ENCODE data around the gene HIBCH.
"Not testable (repeated sequence)": the region's sequence is repeated elsewhere in the genome, so short reads cannot be mapped to it uniquely, and the experiment has no call there.

HIBCH gene, protein sequence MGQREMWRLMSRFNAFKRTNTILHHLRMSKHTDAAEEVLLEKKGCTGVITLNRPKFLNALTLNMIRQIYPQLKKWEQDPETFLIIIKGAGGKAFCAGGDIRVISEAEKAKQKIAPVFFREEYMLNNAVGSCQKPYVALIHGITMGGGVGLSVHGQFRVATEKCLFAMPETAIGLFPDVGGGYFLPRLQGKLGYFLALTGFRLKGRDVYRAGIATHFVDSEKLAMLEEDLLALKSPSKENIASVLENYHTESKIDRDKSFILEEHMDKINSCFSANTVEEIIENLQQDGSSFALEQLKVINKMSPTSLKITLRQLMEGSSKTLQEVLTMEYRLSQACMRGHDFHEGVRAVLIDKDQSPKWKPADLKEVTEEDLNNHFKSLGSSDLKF

DNA sequence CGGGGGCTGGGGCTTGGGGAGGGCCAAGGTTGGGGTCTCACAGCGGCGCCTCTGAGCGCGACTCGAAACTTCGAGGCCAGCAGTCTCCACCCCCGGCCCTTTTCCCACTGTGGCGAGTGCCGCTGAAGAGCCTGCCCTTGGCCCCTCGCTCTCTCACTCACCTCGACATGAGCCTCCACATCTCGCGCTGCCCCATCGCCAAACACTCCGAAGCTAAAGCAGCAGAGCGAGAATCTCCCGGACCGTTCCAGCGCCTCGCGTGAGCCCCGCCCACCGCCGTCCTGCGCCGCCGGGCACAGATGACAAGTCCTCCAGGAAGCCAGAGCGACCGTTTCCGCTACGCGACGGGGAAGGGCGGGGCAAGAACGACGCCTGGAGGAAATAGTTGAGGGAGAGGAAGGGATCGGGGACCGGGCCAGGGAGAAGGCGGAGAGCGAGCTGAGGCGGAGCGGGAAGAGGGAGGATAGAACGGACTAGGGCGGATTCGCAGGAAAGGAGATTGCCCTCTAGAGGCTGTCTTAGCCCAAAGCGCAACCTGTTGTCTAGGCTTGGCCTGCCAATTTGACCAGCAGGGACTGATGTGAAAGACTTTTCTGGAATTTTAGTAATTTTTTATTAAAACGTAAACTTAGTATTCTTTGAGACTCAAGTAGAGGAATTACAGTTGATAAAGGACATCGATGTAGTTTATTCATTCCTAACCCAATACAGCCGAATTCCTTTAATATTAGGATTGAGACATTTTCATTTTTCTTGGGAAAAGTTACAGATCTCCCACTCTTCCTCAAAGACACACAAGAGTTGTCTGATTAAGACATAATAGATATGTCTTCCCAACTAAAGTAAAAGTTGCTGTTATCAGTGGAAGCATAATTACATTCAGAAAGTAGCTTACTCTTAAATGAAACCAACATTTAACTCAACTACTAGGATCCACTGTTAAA lies at the start of gene HIBCH:
TSS of gene HIBCH (minus strand) at position 272 of the 944 bp plus-strand sequence. CDS start at position 196, 76 bp downstream.
- H3K27ac Mint-ChIP-seq: peak within 1 kb of the TSS; percentile 96
- no peaks in the 10 kb centered on the region for H3K27me3 Mint-ChIP-seq
- peak within 1 kb of the TSS; percentile 99 for H3K4me3 Mint-ChIP-seq
- H3K36me3 Mint-ChIP-seq (ENCODE audit: low read depth): peaks cover 5% of the 10 kb centered on the region
- no peaks in the 10 kb centered on the region for H3K9me3 Mint-ChIP-seq
- H3K4me1 Mint-ChIP-seq (ENCODE audit: low read depth): peaks cover 57% of the 10 kb centered on the region

DNA sequence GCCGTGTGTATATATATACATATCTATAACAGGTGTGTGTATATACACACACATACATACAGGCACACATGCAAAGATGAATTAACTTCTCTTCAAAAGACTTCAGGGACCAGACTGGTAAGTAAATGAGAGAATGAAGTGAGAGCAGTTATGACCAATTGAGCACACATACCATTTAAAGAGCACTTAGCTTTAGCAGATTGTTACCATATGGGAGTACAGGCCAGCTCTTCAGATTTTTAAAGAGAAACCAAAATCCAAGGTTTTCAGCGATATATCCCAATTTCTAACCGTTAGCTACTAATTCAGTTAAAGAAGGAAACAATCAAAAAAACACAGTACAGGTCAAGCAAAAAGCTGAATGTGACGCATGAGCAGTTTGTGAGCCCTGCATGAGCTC lies 47.5 kb upstream of the HIBCH start:
- no peaks in the 10 kb centered on the region for H3K27me3 Mint-ChIP-seq
- peaks cover 3% of the 10 kb centered on the region for H3K4me1 Mint-ChIP-seq (ENCODE audit: low read depth)
- H3K4me3 Mint-ChIP-seq: no peak overlapping the region
- peaks cover 18% of the 10 kb centered on the region for H3K36me3 Mint-ChIP-seq (ENCODE audit: low read depth)
- no peak overlapping the region for H3K27ac Mint-ChIP-seq
- no peaks in the 10 kb centered on the region for H3K9me3 Mint-ChIP-seq

DNA sequence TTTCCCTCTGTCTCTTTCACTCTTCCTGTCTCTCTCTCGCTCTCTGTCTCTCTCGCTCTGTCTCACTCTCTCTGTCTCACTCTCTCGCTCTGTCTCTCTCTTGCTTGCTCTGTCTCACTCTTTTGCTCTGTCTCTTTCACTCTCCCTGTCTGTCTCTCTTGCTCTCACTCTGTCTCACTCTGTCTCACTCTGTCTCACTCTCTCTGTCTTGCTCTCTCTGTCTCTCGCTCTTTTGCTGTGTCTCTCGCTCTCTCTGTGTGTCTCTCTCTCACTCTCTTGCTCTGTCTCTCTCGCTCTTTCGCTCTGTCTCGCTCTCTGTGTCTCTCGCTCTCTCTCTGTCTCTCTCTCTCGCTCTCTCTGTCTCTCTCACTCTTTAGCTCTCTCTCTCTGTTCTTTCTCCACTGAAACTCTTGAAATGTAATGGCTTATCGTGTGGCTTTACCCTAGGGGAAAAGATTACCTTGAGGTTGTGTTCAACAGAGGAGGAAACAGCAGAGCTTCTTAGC lies 46.7 kb upstream of the HIBCH start:
- Mint-ChIP-seq H3K9me3 (no peaks in the 10 kb centered on the region), H3K4me1 (ENCODE audit: low read depth) (peaks cover 7% of the 10 kb centered on the region), H3K4me3 (no peak overlapping the region), H3K27me3 (no peaks in the 10 kb centered on the region), H3K27ac (no peak overlapping the region), H3K36me3 (ENCODE audit: low read depth) (peaks cover 20% of the 10 kb centered on the region)

DNA sequence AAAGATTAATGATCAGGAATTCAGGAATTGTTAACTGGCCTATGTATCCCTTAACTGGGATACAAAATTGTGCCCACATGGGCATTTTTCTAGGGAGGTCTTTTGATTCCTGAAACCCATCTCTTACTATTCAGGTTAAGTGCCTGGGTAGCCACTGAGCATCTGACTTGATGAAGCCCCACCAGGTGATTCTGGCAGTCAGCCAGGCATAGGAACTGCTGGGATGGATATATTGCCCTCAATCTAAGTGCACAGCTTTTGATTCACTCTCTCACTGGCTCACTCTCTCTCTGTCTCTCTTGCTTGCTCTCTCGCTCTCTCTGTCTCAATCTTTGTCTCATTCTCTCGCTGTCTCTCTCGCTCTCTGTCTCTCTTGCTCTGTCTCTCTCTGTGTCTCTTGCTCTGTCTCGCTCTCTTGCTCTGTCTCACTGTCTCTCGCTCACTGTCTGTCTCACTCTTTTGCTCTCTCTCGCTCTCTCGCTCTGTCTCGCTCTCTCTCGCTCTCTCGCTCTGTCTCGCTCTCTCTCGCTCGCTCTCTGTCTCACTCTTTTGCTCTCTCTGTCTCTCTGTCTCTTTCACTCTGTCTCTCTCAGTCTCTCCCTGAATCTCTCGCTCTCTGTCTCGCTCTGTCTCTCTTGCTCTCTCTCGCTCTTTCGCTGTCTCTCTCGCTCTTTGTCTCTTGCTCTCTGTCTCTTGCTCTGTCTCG lies 46.0 kb upstream of the HIBCH start:
- Mint-ChIP-seq H3K9me3 (no peaks in the 10 kb centered on the region), H3K27ac (no peak overlapping the region), H3K27me3 (no peaks in the 10 kb centered on the region), H3K4me3 (no peak overlapping the region), H3K4me1 (ENCODE audit: low read depth) (peaks cover 13% of the 10 kb centered on the region), H3K36me3 (ENCODE audit: low read depth) (peaks cover 20% of the 10 kb centered on the region)

DNA sequence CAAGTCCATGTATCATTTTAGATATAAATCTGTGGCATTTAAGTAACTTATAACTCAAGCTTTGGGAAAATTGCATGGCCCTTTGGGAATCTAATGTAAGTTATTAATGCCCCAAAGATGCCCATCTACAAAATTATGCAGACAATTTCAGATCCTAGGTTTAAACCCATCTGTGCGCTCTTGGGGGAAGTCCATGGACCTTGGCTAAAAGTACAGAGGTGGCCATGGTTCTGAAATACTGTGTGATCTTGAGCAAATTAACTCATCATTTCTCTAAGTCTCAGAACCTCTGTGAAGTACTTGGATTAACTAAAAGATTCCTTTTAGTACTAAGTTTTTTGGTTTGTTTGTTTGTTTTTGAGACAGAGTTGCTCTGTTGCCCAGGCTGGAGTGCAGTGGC lies 43.3 kb upstream of the HIBCH start:
- peaks cover 4% of the 10 kb centered on the region for H3K36me3 Mint-ChIP-seq (ENCODE audit: low read depth)
- H3K9me3 Mint-ChIP-seq: no peaks in the 10 kb centered on the region
- no peak overlapping the region for H3K27ac Mint-ChIP-seq
- H3K4me1 Mint-ChIP-seq (ENCODE audit: low read depth): peaks cover 34% of the 10 kb centered on the region
- no peak overlapping the region for H3K4me3 Mint-ChIP-seq
- no peaks in the 10 kb centered on the region for H3K27me3 Mint-ChIP-seq

DNA sequence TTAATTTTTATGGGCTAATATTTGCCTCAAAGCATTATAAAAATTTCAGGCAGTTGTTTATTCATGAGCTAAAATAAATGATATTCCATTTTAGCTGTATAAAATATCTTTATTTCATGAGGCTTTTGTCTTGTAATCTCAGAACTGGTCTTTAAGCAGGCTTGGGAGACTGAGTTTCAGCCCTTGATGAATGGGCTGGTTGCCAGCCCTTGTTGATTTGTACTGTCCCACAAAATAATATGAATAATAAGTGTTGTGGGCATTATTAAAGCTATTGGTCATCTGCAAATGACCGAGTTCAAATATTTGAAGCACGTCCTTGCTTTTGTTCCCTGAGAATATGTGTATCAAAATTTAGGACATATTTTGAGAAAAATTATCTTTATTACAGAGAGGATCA lies 41.9 kb upstream of the HIBCH start:
- Mint-ChIP-seq H3K4me1 (ENCODE audit: low read depth) (peaks cover 34% of the 10 kb centered on the region), H3K36me3 (ENCODE audit: low read depth) (peaks cover 4% of the 10 kb centered on the region), H3K27me3 (no peaks in the 10 kb centered on the region), H3K4me3 (no peak overlapping the region), H3K9me3 (no peaks in the 10 kb centered on the region), H3K27ac (no peak overlapping the region)

DNA sequence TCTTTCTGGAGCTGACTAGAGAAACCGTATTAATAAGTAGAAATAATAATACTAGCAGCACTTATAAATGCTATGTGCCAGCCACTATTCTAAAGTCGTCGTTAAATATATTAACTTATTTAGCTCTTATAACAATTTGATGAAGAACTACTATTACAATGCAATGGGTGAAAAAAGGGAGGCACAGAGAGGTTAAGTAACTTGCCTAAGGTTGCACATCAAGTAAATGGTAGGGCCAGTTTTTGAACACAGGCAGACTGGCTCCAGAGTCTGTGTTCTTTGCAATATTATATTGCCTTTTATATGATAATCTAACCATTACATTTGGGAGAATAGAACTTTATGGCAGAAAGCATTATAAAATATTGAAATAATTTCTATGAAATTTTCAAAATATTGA lies 41.3 kb upstream of the HIBCH start:
- Mint-ChIP-seq H3K9me3 (no peaks in the 10 kb centered on the region), H3K4me3 (no peak overlapping the region), H3K36me3 (ENCODE audit: low read depth) (peaks cover 4% of the 10 kb centered on the region), H3K4me1 (ENCODE audit: low read depth) (peaks cover 34% of the 10 kb centered on the region), H3K27me3 (no peaks in the 10 kb centered on the region), H3K27ac (no peak overlapping the region)

DNA sequence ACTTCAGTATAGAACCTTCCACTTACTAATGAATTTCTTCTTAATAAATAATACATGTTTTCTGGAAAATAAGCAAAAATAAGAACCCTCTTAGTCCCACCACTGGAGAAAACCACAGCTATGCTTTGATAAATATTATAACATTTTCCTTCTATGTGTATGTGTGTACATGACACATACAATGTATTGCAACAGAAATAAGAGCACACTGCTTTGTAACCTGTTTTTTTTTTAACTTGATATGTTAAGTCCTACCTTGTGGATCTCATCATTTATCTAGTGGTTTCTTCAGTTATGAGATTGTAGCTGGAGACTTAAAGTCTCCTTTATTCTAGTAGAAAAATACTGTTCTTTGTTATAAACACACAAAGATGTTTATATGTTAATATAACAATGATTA lies 40.9 kb upstream of the HIBCH start:
- peaks cover 34% of the 10 kb centered on the region for H3K4me1 Mint-ChIP-seq (ENCODE audit: low read depth)
- peak overlapping the region; percentile 73 for H3K27ac Mint-ChIP-seq
- H3K9me3 Mint-ChIP-seq: no peaks in the 10 kb centered on the region
- H3K27me3 Mint-ChIP-seq: no peaks in the 10 kb centered on the region
- peak overlapping the region; percentile 85 for H3K4me3 Mint-ChIP-seq
- H3K36me3 Mint-ChIP-seq (ENCODE audit: low read depth): peaks cover 4% of the 10 kb centered on the region

DNA sequence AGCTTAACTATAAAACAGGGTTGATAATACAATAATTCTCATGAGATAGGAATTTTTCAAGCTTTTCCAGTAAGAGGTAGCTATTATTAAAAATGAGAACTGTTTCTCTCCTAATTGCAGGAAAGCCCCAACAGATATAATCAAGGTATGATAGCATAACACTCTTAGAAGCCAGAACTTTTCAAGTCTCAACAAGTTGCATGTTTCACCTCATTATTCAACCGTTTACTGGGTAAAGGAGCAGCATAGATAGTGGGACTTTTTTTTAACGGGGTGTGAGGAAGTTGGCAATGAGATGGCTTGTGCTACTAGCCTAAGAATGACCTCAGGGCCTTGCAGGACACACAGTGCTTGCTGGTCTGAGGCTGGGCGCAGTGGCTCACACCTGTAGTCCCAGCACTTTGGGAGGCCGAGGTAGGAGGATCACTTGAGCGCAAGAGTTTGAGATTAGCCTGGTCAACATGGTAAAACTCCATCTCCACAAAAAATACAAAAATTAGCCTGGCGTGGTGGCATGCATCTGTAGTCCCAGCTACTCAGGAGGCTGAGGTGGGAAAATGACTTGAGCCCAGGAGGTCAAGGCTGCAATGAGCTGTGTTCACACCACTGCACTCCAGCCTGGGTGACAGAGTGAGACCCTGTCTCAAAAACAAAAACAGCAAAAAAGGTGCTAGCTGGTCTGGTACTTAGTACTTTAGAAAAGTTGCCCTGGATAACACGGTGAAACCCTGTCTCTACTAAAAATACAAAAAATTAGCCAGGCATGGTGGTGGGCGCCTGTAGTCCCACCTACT lies 39.2 kb upstream of the HIBCH start:
- not testable (repeated sequence) for H3K9me3 Mint-ChIP-seq; H3K27me3 Mint-ChIP-seq; H3K27ac Mint-ChIP-seq; H3K36me3 Mint-ChIP-seq (ENCODE audit: low read depth)
- peaks cover 34% of the 10 kb centered on the region for H3K4me1 Mint-ChIP-seq (ENCODE audit: low read depth)
- H3K4me3 Mint-ChIP-seq: peak overlapping the region; percentile 27

DNA sequence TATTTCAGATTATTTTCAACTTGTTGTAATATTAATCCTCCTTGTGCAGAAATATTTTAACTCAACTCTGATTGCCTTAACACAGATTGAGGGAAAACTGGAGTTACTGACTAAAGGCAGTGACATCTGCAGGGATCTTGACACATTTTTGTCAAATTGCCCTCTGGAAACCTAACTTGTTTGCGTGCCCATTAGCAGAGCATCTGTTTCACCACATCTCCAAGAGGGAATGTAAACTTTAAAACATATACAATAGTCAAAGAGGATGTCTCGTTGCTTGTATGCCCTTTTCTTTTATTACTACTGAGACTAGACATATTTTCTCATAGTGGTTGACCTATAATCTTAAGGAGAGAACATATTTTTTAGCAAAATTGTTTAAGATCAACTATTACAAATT lies 38.0 kb upstream of the HIBCH start:
- H3K9me3 Mint-ChIP-seq: no peaks in the 10 kb centered on the region
- no peak overlapping the region for H3K4me3 Mint-ChIP-seq
- H3K4me1 Mint-ChIP-seq (ENCODE audit: low read depth): peaks cover 34% of the 10 kb centered on the region
- no peaks in the 10 kb centered on the region for H3K27me3 Mint-ChIP-seq
- H3K27ac Mint-ChIP-seq: no peak overlapping the region
- peaks cover 4% of the 10 kb centered on the region for H3K36me3 Mint-ChIP-seq (ENCODE audit: low read depth)

DNA sequence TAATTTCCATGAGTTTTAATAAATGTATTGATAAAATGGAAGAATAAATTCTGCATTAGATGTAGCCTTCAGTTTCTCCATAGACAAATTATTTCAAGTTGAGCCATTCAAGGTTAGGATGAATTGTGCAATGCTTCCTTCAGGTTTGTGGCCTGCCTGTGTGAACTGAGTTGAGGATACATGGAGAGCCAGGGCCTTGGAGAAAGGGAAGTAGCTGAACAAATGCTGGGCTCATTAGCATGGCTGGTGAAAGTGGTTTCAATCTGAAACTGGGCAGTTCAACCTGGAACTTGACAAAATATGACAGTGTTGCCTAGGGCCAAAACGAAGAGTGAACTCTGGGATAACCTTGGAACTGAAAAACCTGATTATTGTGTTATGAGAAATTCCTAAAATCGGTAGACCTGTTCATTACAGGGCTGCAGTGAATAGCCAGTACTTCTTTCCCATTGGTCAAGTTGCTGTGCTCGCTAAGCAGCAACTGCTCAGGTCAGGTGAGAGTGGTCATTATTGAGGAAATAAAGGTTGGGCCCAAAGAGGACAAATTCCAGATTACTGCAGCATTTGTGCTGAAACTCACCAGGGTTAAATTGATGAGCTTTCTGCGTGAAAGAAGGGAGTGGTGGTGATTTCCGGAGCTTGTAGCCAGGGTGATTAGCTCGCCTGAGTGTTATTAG lies 36.5 kb upstream of the HIBCH start:
- Mint-ChIP-seq H3K27ac (no peak overlapping the region), H3K36me3 (ENCODE audit: low read depth) (peaks cover 4% of the 10 kb centered on the region), H3K9me3 (no peaks in the 10 kb centered on the region), H3K4me1 (ENCODE audit: low read depth) (peaks cover 26% of the 10 kb centered on the region), H3K4me3 (no peak overlapping the region), H3K27me3 (no peaks in the 10 kb centered on the region)

DNA sequence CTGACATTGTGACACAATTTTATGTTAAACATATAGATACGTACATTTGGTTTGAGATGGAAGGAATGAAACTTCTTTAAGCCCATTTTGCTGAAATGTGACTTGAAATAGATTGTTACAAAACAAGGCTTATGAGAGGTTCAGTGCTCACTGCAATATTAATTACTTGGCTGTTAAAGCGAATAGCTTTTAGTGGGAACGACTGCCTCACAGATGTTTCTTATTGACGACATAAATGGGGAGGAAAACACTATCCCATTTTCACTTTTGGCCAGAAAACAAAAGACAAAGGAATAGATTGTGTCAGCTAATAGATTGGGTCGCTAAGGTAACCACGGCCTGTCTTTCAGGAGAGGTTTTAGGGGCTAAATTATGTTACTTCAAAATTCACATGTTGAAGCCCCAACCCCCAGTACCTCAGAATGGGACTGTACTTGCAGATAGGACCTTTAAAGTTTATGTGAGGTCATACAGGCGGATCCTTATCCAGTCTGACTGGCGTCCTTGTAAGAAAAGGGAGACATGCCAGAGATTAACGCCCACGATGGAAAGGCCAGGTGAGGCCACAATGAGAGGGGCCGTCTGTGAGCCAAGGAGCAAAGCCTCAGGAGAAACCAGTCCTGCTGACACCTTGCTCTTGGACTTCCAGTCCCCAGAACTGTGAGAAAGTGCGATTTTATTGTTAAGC lies 34.5 kb upstream of the HIBCH start:
- Mint-ChIP-seq H3K4me3 (no peak overlapping the region), H3K9me3 (no peaks in the 10 kb centered on the region), H3K27ac (no peak overlapping the region), H3K36me3 (ENCODE audit: low read depth) (peaks cover 10% of the 10 kb centered on the region), H3K27me3 (no peaks in the 10 kb centered on the region), H3K4me1 (ENCODE audit: low read depth) (peaks cover 6% of the 10 kb centered on the region)

DNA sequence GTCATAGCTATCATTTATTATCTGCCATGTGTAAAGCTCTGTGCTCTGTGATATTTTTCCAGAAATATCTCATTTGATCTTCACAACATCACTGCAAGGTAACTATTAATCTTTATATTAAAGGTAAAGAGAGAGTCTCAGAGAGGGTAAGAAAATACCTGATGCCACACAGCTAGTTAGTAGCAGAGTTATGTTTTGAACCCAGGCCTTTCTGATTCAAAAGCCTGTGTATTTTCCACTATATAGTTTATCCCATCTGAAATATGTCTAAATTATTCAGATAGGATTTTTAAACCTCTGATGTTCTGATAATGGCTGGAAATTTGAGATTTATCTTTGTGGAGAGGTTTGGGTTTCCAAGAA lies 33.9 kb upstream of the HIBCH start:
- Mint-ChIP-seq H3K27ac (no peak overlapping the region), H3K4me1 (ENCODE audit: low read depth) (peaks cover 1% of the 10 kb centered on the region), H3K9me3 (no peaks in the 10 kb centered on the region), H3K4me3 (no peak overlapping the region), H3K36me3 (ENCODE audit: low read depth) (peaks cover 10% of the 10 kb centered on the region), H3K27me3 (no peaks in the 10 kb centered on the region)
